GM18873 (cell line): Measurements from ENCODE around the gene EFNA2.

Source experiments
- ATAC-seq: cut with Tn5 transposase; IDR thresholded peaks from one replicate; pipeline ENCODE4 v1.9.1; 2021; ENCODE audit warnings: mild to moderate bottlenecking, moderate library complexity, moderate number of reproducible peaks; ENCODE audit not compliant: unreplicated experiment, low FRiP score

EFNA2 gene

DNA sequence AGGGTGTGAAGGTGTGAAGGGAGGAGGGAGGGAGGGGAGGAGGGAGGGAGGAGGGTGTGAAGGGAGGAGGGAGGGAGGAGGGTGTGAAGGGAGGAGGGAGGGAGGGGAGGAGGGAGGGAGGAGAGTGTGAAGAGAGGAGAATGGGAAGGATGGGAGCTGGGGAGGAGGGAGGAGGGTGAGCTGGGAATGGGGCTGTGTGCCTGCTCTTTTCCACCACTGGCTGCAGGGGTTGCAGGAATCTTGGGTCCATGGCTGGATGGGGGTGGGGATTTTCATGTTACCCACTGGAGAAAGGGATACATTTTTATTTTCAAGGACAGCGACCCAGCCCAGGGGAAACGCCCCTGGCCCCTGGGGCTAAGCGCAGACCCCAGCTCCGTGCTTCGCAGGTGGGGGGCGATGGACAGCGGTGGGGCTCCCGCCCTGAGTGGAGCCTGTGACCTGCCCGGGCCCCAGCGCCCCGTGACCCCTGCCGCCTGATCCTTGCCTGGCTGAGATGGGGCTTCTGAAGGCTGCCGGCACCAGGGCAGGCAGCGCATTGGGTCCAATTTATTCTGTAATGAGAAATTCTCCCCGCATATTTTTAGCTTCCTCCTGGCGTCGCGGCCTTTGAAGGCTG is 3.0 kb upstream of the EFNA2 start:
- no peak for ATAC-seq

DNA sequence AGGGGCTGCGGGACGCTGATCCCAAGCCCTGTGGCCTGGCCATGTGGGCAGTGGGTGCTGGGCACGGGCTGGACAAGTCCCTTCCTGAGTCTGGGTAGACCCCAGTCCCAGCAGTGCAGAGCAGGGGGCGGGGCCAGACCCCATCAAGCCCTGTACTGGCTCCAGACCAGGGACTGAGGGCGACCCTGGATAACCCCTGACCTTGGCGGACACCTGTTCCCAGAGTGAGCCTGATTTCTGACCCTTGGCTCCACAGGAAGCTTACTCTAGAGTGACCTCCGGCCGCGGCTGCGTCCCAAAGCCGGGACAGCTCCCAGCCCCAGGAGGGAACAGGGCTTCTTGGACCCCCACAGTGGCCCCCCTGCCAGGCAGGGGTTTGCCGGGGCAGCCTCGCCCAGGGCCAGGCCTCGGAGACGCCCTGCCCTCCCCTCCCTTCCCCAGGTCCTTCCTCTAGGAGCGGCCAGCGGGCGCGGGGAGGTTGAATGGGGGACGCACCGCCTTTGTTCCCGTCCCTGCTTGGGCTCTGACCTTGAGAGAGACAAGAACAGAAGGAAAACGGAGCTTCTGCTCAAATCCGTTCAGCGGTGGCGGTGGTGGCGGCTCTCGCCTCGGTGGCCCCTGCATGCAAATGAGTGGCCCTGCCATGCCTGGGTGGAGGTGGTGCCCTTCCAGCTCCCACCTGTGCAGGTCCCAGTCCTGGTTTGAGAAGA is 2.3 kb upstream of the EFNA2 start:
- ATAC-seq = no peak

DNA sequence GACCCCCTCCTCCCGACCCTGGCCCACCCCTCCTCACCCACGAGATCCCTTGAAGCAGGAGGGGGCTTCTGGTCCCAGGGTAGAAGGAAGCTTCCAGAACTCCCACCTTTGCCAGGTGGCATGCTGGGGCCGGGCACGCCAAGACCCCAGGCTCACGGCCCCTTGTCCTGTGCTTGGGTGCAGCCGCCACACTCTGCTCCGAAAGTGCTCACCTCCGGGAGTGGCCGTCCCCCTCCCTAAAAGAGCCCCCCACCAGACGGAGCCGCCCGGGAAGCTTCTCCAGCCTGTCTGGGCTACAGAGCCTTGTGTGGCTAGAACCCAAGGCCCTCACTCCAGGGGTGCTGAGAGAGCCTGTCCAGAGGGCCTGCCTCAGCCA is 1.8 kb upstream of the EFNA2 start:
- no peak for ATAC-seq

DNA sequence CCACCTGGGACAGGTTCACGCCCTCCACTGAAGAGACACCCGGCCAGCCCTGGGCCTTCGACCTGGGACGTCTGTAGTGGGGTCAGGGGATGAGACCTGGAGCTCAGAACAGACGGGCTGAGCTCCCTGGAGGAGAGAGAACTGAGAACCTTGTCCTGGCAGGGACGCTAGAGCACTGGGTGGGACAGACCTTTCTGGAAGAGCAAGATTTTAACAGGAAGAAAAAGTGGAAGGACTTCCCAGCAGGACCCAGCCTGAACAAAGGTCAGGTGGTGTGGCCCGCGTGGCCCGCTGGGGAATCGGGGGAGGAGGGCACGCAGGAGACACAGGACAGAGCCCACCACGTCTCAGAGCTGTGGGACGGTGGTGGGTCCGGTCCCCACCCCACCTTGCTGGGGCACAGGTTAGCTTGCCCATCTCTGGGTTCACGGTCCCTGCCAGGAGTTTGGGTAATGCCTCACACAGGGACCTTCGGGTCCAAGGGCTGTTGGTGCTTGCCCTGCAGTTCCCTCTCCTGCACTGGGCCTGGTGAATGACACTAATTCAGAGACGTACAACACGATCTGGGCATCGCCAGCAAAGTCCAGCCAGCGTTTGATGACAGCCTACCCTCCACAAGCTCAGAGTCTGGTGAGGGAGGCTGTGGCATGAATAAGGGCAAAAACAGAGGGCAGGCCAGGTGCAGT is 1.2 kb upstream of the EFNA2 start:
- ATAC-seq = no peak

DNA sequence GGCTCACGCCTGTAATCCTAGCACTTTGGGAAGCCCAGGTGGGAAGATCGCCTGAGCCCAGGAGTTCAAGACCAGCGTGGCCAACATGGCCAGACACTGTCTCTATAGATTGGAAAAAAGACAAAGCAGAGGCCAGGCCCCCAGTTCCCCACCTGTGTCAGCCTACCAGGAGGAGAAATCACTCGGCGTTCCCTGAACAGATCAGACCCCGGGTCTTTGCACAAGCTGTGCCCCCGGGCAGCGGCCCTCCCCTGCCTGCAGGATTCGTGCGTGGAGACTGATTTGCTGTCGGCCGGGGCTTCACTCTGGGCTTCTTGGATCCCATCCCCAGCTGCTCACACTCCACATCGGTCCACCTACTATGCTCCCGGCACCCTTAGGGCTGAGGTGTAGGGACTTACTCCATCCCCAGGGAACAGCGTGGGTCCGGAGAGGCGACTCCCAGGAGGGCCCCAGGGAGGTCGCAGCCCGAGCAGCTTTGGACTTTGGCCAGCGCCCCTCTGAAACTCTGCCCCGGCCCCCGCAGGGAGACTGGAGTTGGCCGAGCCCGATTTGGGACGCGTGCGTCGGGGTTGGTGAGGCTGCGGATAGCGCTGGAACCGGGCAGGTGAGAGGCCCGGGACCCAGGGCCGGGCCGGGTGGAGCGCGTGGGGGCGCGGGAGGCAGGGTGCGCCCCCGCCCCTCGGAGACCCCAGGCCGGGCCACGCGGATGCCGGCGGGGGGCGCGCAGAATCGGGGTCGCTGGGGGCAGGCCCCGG is 515 bp upstream of the EFNA2 start:
- ATAC-seq = no peak

DNA sequence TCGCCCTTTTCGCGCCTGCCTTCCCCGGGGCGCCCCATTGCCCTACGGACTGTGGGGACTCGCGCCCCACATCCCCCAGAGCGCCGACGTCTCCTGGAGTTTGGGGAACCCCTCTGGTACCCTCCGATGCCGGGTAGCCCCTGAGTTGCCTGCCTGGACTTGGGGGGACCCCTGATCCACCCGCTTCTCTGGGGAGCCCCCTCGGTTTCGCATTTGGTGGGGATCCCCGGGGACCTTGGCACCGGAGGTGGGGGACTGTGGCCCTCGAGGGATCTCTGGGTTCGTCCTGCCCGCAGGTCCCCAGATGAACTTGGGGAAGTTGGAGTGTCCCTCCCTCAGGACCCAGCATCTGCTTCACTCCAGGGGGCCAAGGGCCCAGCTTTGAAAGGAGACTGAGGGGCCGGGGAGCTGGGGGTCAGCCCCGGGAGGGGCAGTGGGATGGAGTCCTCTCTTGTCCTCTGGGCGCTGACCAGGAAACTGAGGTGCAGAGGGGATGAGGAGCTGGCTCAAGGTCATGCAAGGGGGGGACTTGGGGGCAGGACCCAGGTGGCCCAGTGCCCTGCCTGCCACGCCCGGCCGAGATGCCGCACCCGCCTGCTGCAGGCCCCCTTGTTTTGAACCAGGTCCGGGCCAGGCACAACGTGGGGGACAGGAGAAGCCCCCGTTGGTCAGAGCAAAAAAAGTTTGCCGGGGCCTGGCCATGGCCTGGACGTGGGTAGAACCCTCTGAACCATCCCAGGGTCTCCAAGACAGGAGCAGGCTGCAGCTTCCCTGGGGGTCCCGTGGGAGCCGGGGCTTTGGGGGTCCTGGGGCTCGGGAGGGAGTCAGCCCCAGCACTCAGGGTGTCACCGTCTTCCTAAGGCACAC is 1.0 kb downstream of the EFNA2 start:
- no peak for ATAC-seq

GRCh38 chr19:1287354-1288225 is 1.9 kb downstream of the EFNA2 start:
- no peak for ATAC-seq

- ATAC-seq = no peak
Observed at GRCh38 chr19:1288226-1288612, 2.5 kb downstream of the EFNA2 start.

GRCh38 chr19:1288833-1289685 is 3.4 kb downstream of the EFNA2 start:
- no peak for ATAC-seq

GRCh38 chr19:1289686-1290025 is 4.0 kb downstream of the EFNA2 start:
- no peak for ATAC-seq

DNA sequence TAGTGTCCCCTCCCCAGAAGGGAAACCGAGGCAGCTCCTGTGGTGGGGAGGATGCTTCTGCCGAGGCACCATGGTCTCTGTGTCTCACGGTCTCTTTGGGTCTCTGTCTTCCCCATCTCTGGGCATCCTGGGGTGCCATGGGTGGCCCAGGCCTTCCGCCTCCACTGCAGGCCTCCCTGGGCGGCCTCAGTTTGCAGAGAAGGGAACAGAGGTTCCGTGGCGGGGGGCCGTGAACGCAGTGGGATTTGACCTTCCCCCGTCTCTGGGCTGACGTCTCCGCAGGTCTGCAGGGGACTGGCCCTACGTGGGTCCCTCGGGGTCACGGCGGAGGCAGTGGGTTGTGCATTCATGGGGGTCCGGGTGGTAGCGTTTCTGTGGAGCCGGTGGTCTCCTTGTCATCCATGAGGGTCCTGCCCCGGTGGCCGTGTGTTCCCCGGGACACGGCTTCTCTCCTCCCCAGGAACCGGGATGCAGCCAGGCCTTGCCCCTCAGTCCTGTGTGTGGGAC is 4.6 kb downstream of the EFNA2 start:
- ATAC-seq = no peak

DNA sequence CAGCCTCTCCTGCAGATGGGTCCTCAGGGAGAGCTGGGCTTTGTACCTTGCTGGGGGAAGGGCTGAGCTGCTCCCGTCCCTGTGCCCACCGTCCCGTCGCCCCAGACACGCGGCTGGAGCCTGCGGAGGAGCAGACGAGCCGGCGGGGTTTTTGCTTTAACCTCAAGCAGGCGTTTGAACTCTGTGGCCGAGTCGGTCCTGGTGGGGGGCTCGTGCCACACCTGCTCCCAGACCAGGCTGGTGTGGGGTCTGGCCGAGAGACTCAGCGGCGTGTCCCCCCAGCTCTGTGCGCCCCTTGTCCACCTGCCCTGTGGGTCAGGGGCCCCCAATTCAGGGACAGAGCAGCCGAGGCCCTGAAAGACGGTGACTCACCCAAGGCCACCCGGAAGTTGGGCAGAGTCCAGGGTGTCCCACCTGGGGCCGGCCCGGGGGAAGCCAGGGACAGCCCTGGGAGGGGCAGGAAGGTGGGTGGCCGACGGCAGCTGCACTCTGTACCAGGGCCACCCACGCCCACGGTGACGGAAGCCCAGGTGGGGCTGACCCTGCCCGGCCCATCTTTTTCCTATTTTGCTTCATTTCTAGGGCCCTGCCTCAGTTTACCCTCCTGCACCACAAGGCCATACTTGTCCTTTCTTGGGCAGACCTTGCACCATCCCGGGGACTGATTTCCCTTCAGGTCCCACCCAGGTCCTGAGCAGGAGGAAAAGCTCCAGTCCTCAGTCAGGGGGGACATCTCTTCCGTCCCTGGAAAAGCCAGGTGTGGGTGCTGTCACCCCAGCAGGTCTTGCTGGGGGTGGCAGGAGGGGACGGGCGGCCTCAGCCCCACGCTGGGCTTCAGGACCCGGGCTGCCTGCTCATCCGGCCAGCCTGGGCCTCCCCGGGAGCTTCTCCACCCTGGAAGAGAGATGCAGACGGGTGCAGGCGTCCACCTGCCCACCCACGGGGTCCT is 5.3 kb downstream of the EFNA2 start:
- ATAC-seq = no peak

- ATAC-seq = no peak
Observed at GRCh38 chr19:1291761-1292418, 6.2 kb downstream of the EFNA2 start.

DNA sequence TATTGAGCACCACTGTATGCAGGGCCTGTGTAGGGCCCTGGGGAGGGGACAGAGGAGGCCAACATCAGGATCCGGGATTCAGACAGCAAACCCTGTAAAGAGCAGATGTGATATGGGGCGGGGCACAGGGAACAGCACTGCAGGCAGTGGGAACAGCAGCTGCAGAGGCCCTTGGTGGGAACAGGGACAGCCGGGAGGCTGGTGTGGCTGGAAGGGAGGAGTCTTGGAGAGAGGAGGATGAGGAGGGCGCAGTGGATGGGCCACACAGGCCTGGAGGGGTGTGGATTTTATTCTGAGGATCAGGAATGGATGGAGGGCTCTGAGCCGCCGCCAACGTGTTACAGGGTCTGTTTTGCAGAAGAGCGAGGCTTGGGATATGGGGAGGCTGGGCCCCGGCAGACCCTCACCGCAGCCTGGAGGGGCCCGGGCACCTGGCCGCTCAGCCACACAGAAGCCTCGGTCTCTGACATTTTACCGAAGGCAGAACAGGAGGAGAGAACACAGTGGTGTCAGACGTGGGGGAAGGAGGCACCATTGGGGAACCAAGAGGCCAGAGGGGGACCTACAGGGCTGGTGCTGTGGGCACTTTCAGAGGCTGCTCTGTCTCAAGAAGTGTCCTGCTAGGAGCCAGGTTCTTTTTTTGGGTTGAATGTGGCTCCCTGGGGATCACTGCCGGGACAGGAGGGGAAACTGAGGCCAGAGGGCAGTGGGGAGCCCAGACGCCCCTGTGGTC is 6.9 kb downstream of the EFNA2 start:
- no peak for ATAC-seq

DNA sequence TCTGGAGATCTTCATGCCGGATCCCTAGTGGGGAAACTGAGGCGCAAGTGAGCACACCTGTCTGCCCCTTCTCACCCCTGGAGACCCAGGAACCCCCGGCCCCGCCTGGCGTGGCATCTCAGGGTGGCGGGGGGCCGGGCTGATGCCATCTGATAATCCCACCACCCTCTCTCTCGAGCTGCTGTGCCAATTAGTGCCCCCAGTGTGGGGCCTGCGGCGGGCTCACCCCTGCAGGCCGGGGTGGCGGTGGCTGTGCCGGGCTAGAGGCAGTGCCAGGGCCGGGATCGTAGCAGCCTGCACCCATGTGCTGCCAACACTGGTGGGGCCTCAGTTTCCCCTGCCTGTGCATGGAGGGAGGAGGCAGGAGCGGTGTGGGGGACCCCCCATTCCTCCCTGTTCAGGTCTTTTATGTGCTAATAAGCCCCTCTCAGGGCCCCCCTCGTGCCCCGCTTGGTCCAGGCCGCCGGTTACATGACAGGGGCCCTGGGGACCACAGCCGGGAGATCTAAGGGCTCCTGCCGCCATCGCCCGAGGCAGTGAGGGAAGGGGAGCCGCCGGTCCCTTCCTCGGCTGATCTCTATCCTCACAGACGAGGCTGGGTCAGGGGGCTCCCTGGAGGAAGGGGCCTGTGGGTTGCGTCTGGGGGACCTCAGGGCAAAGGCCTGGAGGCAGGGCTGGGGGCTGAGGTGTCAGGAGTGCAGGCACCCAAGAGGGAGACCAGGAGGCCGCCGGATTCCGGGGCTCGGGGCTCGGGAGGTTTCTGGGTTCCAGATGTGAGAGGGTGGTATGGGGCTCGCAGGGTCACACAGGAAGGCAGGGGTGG is 8.3 kb downstream of the EFNA2 start:
- no peak for ATAC-seq
